Activated CD4-positive, alpha-beta memory T cell treated with anti-CD3 and anti-CD28 coated beads for 36 hours (primary cell): ENCODE data around the gene CEACAM6. TPM values are rescaled to one million over a fixed set of nuclear protein-coding genes. Genes with fewer than 3 reads are reported as not detected.
"Not testable (repeated sequence)": the region's sequence is repeated elsewhere in the genome, so short reads cannot be mapped to it uniquely, and the experiment has no call there.

Experiments
- CTCF ChIA-PET: fragments of 350-600 bp; sonication (Branson Sonifier 250); formaldehyde crosslinking; loops from one replicate; lab custom pipeline; 2021; ENCODE audit warnings: antibody characterized with exemption, inconsistent platforms; lab: Charles Lee
- POLR2A ChIA-PET: fragments of 350-600 bp; sonication (Branson Sonifier 250); formaldehyde crosslinking; loops from one replicate; lab custom pipeline; 2021; ENCODE audit warnings: antibody characterized with exemption; lab: Charles Lee
- DNase-seq: peaks from one replicate; pipeline ENCODE4 v3.0.0-alpha.2; 2020
- H3K27ac Mint-ChIP-seq: one replicate; pipeline ENCODE4 v1.8.0; 2021; ENCODE audit warnings: mixed read lengths
- H3K27me3 Mint-ChIP-seq: one replicate; pipeline ENCODE4 v1.8.0; 2021; ENCODE audit warnings: mixed read lengths
- H3K36me3 Mint-ChIP-seq: one replicate; pipeline ENCODE4 v1.8.0; 2021; ENCODE audit warnings: mixed read lengths
- H3K4me1 Mint-ChIP-seq: one replicate; pipeline ENCODE4 v1.8.0; 2021; ENCODE audit warnings: low read depth, mixed read lengths
- H3K4me3 Mint-ChIP-seq: one replicate; pipeline ENCODE4 v1.8.0; 2021; ENCODE audit warnings: mild to moderate bottlenecking, mixed read lengths
- H3K9me3 Mint-ChIP-seq: one replicate; pipeline ENCODE4 v1.8.0; 2021; ENCODE audit warnings: mixed read lengths
- intact Hi-C: fragments of 100-400 bp; cut with micrococcal nuclease; formaldehyde crosslinking; loops from one replicate; pipeline ENCODE4 v1.15.1; 2023
- total RNA-seq, 2 experiments: library from RNA; stranded (reverse); gene quantifications; one replicate each; pipeline ENCODE4 v1.2.3, GENCODE V29; 2021

CEACAM6 gene
- total RNA-seq, 2 experiments from 2014 or later = not detected

GRCh38 chr19:41784312-41784711, 29.0 kb downstream of the CEACAM6 start:
- ChIA-PET CTCF (interaction anchor here (0.9 to 6.1 kb wide), 11 partner anchors 9 to 142 kb away, joined by 3 to 158 read pairs (median 8); partner anchors contain the start of genes CEACAM3 and CEACAM6), POLR2A (no interaction called here)
- Mint-ChIP-seq H3K4me3 (no peak overlapping the region), H3K9me3 (no peaks in the 10 kb centered on the region), H3K36me3 (no peaks in the 10 kb centered on the region), H3K27me3 (peaks cover 50% of the 10 kb centered on the region), H3K4me1 (peaks cover 16% of the 10 kb centered on the region), H3K27ac (no peak overlapping the region)
- intact Hi-C loops = no loop called here
- DNase-seq = no peak

- H3K4me3 Mint-ChIP-seq = no peak overlapping the region
- H3K36me3 Mint-ChIP-seq = no peaks in the 10 kb centered on the region
- intact Hi-C loops = loop anchor here (1.0 kb wide), 1 partner anchor 31 kb away; no protein-coding TSS in a partner anchor
- H3K9me3 Mint-ChIP-seq = no peaks in the 10 kb centered on the region
- H3K4me1 Mint-ChIP-seq = peaks cover 16% of the 10 kb centered on the region
- no peak for DNase-seq
- H3K27ac Mint-ChIP-seq = no peak overlapping the region
- ChIA-PET POLR2A (no interaction called here), CTCF (interaction anchor here (0.6 to 6.1 kb wide), 13 partner anchors 9 to 143 kb away, joined by 3 to 158 read pairs (median 5); partner anchors contain the start of genes CEACAM3 and CEACAM6)
- H3K27me3 Mint-ChIP-seq = peaks cover 49% of the 10 kb centered on the region
These were observed 29.4 kb downstream of the CEACAM6 start for GRCh38 chr19:41784743-41785142.

GRCh38 chr19:41785653-41786052, 30.3 kb downstream of the CEACAM6 start:
- intact Hi-C loops = loop anchor here (1.0 kb wide), 1 partner anchor 32 kb away; no protein-coding TSS in a partner anchor
- ChIA-PET CTCF (interaction anchor here (0.6 to 6.1 kb wide), 14 partner anchors 9 to 144 kb away, joined by 3 to 158 read pairs (median 6); partner anchors contain the start of genes CEACAM3 and CEACAM6), POLR2A (no interaction called here)
- Mint-ChIP-seq H3K36me3 (no peaks in the 10 kb centered on the region), H3K27ac (no peak overlapping the region), H3K9me3 (no peaks in the 10 kb centered on the region), H3K4me1 (peaks cover 16% of the 10 kb centered on the region), H3K4me3 (peak overlapping the region; percentile 0), H3K27me3 (peaks cover 47% of the 10 kb centered on the region)
- peak; percentile 83 for DNase-seq

- ChIA-PET POLR2A (no interaction called here), CTCF (interaction anchor here (0.9 to 6.1 kb wide), 6 partner anchors 7 to 146 kb away, joined by 3 to 158 read pairs (median 6); partner anchors contain the start of genes CEACAM3 and CEACAM6)
- no peak overlapping the region for H3K27ac Mint-ChIP-seq
- H3K27me3 Mint-ChIP-seq = peaks cover 47% of the 10 kb centered on the region
- no peak overlapping the region for H3K4me3 Mint-ChIP-seq
- no peaks in the 10 kb centered on the region for H3K9me3 Mint-ChIP-seq
- H3K4me1 Mint-ChIP-seq = peaks cover 16% of the 10 kb centered on the region
- intact Hi-C loops = no loop called here
- no peaks in the 10 kb centered on the region for H3K36me3 Mint-ChIP-seq
- no peak for DNase-seq
These were observed 31.7 kb downstream of the CEACAM6 start for GRCh38 chr19:41787055-41787454.

GRCh38 chr19:41788518-41788917, 33.2 kb downstream of the CEACAM6 start:
- H3K4me3 Mint-ChIP-seq, CTCF ChIA-PET, intact Hi-C loops, H3K27ac Mint-ChIP-seq, POLR2A ChIA-PET, H3K36me3 Mint-ChIP-seq, H3K9me3 Mint-ChIP-seq, DNase-seq: not testable (repeated sequence)
- Mint-ChIP-seq H3K4me1 (peaks cover 16% of the 10 kb centered on the region), H3K27me3 (peaks cover 52% of the 10 kb centered on the region)

- Mint-ChIP-seq H3K4me1 (peaks cover 16% of the 10 kb centered on the region), H3K27me3 (peaks cover 51% of the 10 kb centered on the region)
- H3K27ac Mint-ChIP-seq, POLR2A ChIA-PET, intact Hi-C loops, H3K36me3 Mint-ChIP-seq, H3K4me3 Mint-ChIP-seq, H3K9me3 Mint-ChIP-seq, DNase-seq: not testable (repeated sequence)
- CTCF ChIA-PET = interaction anchor here (1.8 kb wide), 1 partner anchor 36 kb away, joined by 7 read pairs; no protein-coding TSS in a partner anchor
These were observed 33.7 kb downstream of the CEACAM6 start for GRCh38 chr19:41789053-41789452.

- Mint-ChIP-seq H3K36me3 (no peaks in the 10 kb centered on the region), H3K27ac (no peak overlapping the region), H3K4me3 (no peak overlapping the region), H3K27me3 (peaks cover 35% of the 10 kb centered on the region), H3K9me3 (no peaks in the 10 kb centered on the region), H3K4me1 (no peaks in the 10 kb centered on the region)
- intact Hi-C loops = loop anchor here (1.0 kb wide), 1 partner anchor 29 kb away; no protein-coding TSS in a partner anchor
- CTCF ChIA-PET = interaction anchor here (0.5 to 6.4 kb wide), 45 partner anchors 8 to 344 kb away, joined by 3 to 107 read pairs (median 4); partner anchors contain the start of genes CEACAM6 and RABAC1
- peak; percentile 67 for DNase-seq
- POLR2A ChIA-PET = interaction anchor here (0.7 kb wide), 1 partner anchor 28 kb away, joined by 3 read pairs; no protein-coding TSS in a partner anchor
These were observed 37.4 kb downstream of the CEACAM6 start for GRCh38 chr19:41792513-41793413.

- no peak for DNase-seq
- ChIA-PET POLR2A (interaction anchor here (0.7 kb wide), 1 partner anchor 28 kb away, joined by 3 read pairs; no protein-coding TSS in a partner anchor), CTCF (interaction anchor here (0.5 to 6.4 kb wide), 35 partner anchors 8 to 345 kb away, joined by 3 to 107 read pairs (median 4); partner anchors contain the start of genes CEACAM6 and RABAC1)
- H3K4me3 Mint-ChIP-seq = no peak overlapping the region
- H3K9me3 Mint-ChIP-seq = no peaks in the 10 kb centered on the region
- H3K4me1 Mint-ChIP-seq = no peaks in the 10 kb centered on the region
- intact Hi-C loops = loop anchor here (1.0 kb wide), 1 partner anchor 28 kb away; no protein-coding TSS in a partner anchor
- peaks cover 36% of the 10 kb centered on the region for H3K27me3 Mint-ChIP-seq
- H3K27ac Mint-ChIP-seq = no peak overlapping the region
- H3K36me3 Mint-ChIP-seq = no peaks in the 10 kb centered on the region
These were observed 38.0 kb downstream of the CEACAM6 start for GRCh38 chr19:41793414-41793727.

GRCh38 chr19:41795031-41795461, 39.7 kb downstream of the CEACAM6 start:
- no peaks in the 10 kb centered on the region for H3K4me1 Mint-ChIP-seq
- no peak overlapping the region for H3K4me3 Mint-ChIP-seq
- no peaks in the 10 kb centered on the region for H3K36me3 Mint-ChIP-seq
- DNase-seq = peak; percentile 64
- CTCF ChIA-PET = interaction anchor here (0.7 to 6.4 kb wide), 30 partner anchors 10 to 1167 kb away, joined by 3 to 94 read pairs (median 5); partner anchors contain the start of genes CEACAM21 and CEACAM6
- no peaks in the 10 kb centered on the region for H3K9me3 Mint-ChIP-seq
- peaks cover 28% of the 10 kb centered on the region for H3K27me3 Mint-ChIP-seq
- intact Hi-C loops = loop anchor here (5.0 kb wide), 1 partner anchor 42 kb away; no protein-coding TSS in a partner anchor
- no peak overlapping the region for H3K27ac Mint-ChIP-seq
- POLR2A ChIA-PET = no interaction called here

- Mint-ChIP-seq H3K4me3 (no peak within 1 kb of the TSS), H3K36me3 (no peaks in the 10 kb centered on the region), H3K27ac (no peak within 1 kb of the TSS), H3K4me1 (no peaks in the 10 kb centered on the region), H3K9me3 (no peaks in the 10 kb centered on the region), H3K27me3 (peaks cover 26% of the 10 kb centered on the region)
- POLR2A ChIA-PET = no interaction called here
- intact Hi-C loops = loop anchor here (5.0 kb wide), 1 partner anchor 41 kb away; no protein-coding TSS in a partner anchor
- DNase-seq = no peak
- CTCF ChIA-PET = interaction anchor here (1.0 to 6.4 kb wide), 12 partner anchors 11 to 155 kb away, joined by 3 to 94 read pairs (median 16); partner anchors contain the start of gene CEACAM6
These were observed 41.0 kb downstream of the CEACAM6 start, which contains the start of gene CEACAM3 for GRCh38 chr19:41796362-41796761. TSS of gene CEACAM3 (plus strand) at chr19:41796587. CDS start at chr19:41796678, 91 bp downstream.

- peaks cover 24% of the 10 kb centered on the region for H3K27me3 Mint-ChIP-seq
These were observed 41.6 kb downstream of the CEACAM6 start for GRCh38 chr19:41796901-41797300.

More at GRCh38 chr19:41796901-41797300, 41.6 kb downstream of the CEACAM6 start:
- POLR2A ChIA-PET = no interaction called here
- DNase-seq = no peak
- intact Hi-C loops = loop anchor here (5.0 kb wide), 1 partner anchor 40 kb away; no protein-coding TSS in a partner anchor
- Mint-ChIP-seq H3K36me3 (no peaks in the 10 kb centered on the region), H3K4me1 (no peaks in the 10 kb centered on the region), H3K27ac (no peak overlapping the region), H3K9me3 (no peaks in the 10 kb centered on the region), H3K4me3 (no peak overlapping the region)
- CTCF ChIA-PET = interaction anchor here (1.5 to 6.4 kb wide), 4 partner anchors 24 to 51 kb away, joined by 3 to 94 read pairs (median 26); partner anchors contain the start of gene CEACAM6
